ENCODE results near the gene LMOD3.

LMOD3 gene

DNA sequence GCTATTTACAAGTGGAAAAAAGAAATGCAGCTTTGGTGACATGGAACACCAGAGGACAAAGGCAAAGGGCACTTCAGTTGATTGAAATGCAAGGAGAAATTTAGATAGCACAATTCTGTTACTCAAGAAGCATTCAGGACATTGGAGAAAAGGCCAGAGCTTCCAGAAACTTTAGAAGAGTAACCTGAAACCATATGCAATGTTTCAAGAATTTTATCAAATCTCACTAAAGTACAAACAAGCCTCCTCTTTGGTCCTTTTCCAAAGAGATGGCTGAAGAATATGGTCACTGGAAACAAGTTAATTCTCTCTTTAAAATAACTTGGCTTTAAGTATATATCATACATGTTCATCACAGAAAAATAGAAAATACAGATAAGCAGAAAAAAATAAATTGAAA lies 14.6 kb upstream of the LMOD3 start:
- ChIA-PET CTCF (interaction anchor here (0.7 to 0.9 kb wide), 2 partner anchors 16 to 25 kb away, joined by 3 to 4 read pairs; no protein-coding TSS in a partner anchor), POLR2A (no interaction called here)

GRCh38 chr3:69130689-69131088 lies 8.3 kb upstream of the LMOD3 start:
- ChIA-PET CTCF (no interaction called here), POLR2A (no interaction called here)
- TF ChIP-seq SUZ12 (IDR thresholded peaks at IDR 0.05) = no peak
- no peak for TF ChIP-seq L3MBTL2 (conservative IDR thresholded peaks at IDR 0.05)
- no peak for TF ChIP-seq BHLHE40 (IDR thresholded peaks at IDR 0.05; ENCODE audit: borderline replicate concordance)
- TF ChIP-seq TARDBP (IDR thresholded peaks at IDR 0.05) = no peak
- TF ChIP-seq, protein P1, sequence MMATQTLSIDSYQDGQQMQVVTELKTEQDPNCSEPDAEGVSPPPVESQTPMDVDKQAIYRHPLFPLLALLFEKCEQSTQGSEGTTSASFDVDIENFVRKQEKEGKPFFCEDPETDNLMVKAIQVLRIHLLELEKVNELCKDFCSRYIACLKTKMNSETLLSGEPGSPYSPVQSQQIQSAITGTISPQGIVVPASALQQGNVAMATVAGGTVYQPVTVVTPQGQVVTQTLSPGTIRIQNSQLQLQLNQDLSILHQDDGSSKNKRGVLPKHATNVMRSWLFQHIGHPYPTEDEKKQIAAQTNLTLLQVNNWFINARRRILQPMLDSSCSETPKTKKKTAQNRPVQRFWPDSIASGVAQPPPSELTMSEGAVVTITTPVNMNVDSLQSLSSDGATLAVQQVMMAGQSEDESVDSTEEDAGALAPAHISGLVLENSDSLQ (IDR thresholded peaks at IDR 0.05) = no peak
- TF ChIP-seq NFRKB (IDR thresholded peaks at IDR 0.05) = no peak
- no peak for TF ChIP-seq LEF1 (IDR thresholded peaks at IDR 0.05; ENCODE audit: borderline replicate concordance)
- no peak for TF ChIP-seq ZNF384 (IDR thresholded peaks at IDR 0.05)
- TF ChIP-seq FOXK2 (IDR thresholded peaks at IDR 0.05) = no peak
- no peak for TF ChIP-seq HDGF (IDR thresholded peaks at IDR 0.05; ENCODE audit: borderline replicate concordance)
- no peak for TF ChIP-seq FOXA1 (IDR thresholded peaks at IDR 0.05)
- no peak for TF ChIP-seq ELF4 (IDR thresholded peaks at IDR 0.05)
- no peak for TF ChIP-seq FOXM1 (IDR thresholded peaks at IDR 0.05; ENCODE audit: borderline replicate concordance)
- no peak for TF ChIP-seq SP1 (IDR thresholded peaks at IDR 0.05)
- no peak for TF ChIP-seq CTBP1 (IDR thresholded peaks at IDR 0.05; ENCODE audit: borderline replicate concordance)
- DNase-seq (ENCODE audit: extremely low spot score) = no peak

More for the DNA sequence above, 14.6 kb upstream of the LMOD3 start:
- DNase-seq (ENCODE audit: extremely low spot score) = no peak
- no peak for TF ChIP-seq ZNF384 (IDR thresholded peaks at IDR 0.05)
- TF ChIP-seq, protein P1 (IDR thresholded peaks at IDR 0.05) = no peak
- TF ChIP-seq TARDBP (IDR thresholded peaks at IDR 0.05) = no peak
- TF ChIP-seq SUZ12 (IDR thresholded peaks at IDR 0.05) = no peak

GRCh38 chr3:69129531-69129930 lies 7.1 kb upstream of the LMOD3 start:
- TF ChIP-seq NFRKB (IDR thresholded peaks at IDR 0.05) = no peak
- TF ChIP-seq, protein P1 (IDR thresholded peaks at IDR 0.05) = 0 out of 2 replicates have a peak, but pooled peaks have one; percentile 11
- POLR2A ChIA-PET = no interaction called here
- CTCF ChIA-PET = interaction anchor here (1.3 kb wide), 1 partner anchor 8 kb away, joined by 6 read pairs; no protein-coding TSS in a partner anchor
- no peak for DNase-seq (ENCODE audit: extremely low spot score)

GRCh38 chr3:69128509-69128908 lies 6.1 kb upstream of the LMOD3 start:
- DNase-seq (ENCODE audit: extremely low spot score) = no peak
- no peak for TF ChIP-seq ZNF384 (IDR thresholded peaks at IDR 0.05)
- no peak for TF ChIP-seq NFRKB (IDR thresholded peaks at IDR 0.05)
- no peak for TF ChIP-seq HDGF (IDR thresholded peaks at IDR 0.05; ENCODE audit: borderline replicate concordance)
- TF ChIP-seq TARDBP (IDR thresholded peaks at IDR 0.05) = no peak
- no peak for TF ChIP-seq L3MBTL2 (conservative IDR thresholded peaks at IDR 0.05)
- TF ChIP-seq FOXK2 (IDR thresholded peaks at IDR 0.05) = no peak
- no peak for TF ChIP-seq LEF1 (IDR thresholded peaks at IDR 0.05; ENCODE audit: borderline replicate concordance)
- no peak for TF ChIP-seq CTBP1 (IDR thresholded peaks at IDR 0.05; ENCODE audit: borderline replicate concordance)
- TF ChIP-seq ARNT (IDR thresholded peaks at IDR 0.05) = no peak
- TF ChIP-seq SP1 (IDR thresholded peaks at IDR 0.05) = no peak
- no peak for TF ChIP-seq SUZ12 (IDR thresholded peaks at IDR 0.05)
- no peak for TF ChIP-seq FOXA1 (IDR thresholded peaks at IDR 0.05)
- TF ChIP-seq FOXM1 (IDR thresholded peaks at IDR 0.05; ENCODE audit: borderline replicate concordance) = no peak
- TF ChIP-seq BHLHE40 (IDR thresholded peaks at IDR 0.05; ENCODE audit: borderline replicate concordance) = no peak
- ChIA-PET POLR2A (no interaction called here), CTCF (interaction anchor here (0.6 kb wide), 1 partner anchor 13 kb away, joined by 3 read pairs; no protein-coding TSS in a partner anchor)

DNA sequence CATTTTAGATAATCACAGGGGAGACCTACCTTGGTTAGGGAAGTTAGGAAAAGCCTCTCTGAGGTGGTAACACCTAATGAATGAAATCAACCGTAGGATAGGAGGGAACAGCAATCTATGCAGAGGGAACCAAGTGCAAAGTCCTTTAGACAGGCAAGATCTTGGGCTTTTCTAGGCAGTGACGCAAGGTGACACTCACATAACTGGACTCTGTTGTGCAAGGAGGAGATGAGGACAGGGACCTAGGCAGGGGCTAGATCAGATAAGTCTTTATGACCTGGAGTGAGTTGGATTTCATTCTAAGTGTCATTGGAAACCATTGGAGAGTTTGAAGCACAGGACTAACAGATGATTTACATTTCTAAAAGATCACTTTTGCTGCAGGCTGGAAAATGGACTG lies 4.6 kb upstream of the LMOD3 start:
- CTCF ChIA-PET = interaction anchor here (0.7 to 1.2 kb wide), 2 partner anchors 29 to 282 kb away, joined by 3 to 4 read pairs; no protein-coding TSS in a partner anchor
- DNase-seq (ENCODE audit: extremely low spot score) = no peak
- POLR2A ChIA-PET = no interaction called here
- TF ChIP-seq SUZ12 (IDR thresholded peaks at IDR 0.05) = no peak
- no peak for TF ChIP-seq CTBP1 (IDR thresholded peaks at IDR 0.05; ENCODE audit: borderline replicate concordance)
- no peak for TF ChIP-seq FOXM1 (IDR thresholded peaks at IDR 0.05; ENCODE audit: borderline replicate concordance)

DNA sequence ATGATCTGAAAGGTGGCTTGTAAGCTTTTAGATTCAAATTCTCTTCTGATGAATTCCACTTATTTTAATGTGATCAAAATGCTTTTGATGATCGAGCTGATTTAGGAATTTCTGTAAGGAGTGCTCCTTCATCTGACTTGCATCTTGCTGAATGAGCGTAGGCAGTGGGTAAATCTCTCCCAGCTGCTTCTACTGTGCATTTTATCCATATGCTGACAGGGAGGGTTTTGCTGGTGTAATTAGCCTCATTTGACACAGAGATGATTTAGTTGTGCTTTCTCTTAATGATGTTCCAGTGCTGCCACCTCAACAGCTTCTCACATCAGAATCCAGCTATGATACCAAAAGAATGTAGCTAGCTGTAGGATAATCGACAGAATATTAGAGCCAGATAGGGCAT lies 3.8 kb upstream of the LMOD3 start:
- TF ChIP-seq, protein P1 (IDR thresholded peaks at IDR 0.05) = no peak
- TF ChIP-seq LEF1 (IDR thresholded peaks at IDR 0.05; ENCODE audit: borderline replicate concordance) = no peak
- no peak for TF ChIP-seq SP1 (IDR thresholded peaks at IDR 0.05)
- TF ChIP-seq ARNT (IDR thresholded peaks at IDR 0.05) = no peak
- no peak for TF ChIP-seq L3MBTL2 (conservative IDR thresholded peaks at IDR 0.05)
- no peak for TF ChIP-seq CTBP1 (IDR thresholded peaks at IDR 0.05; ENCODE audit: borderline replicate concordance)
- no peak for TF ChIP-seq TARDBP (IDR thresholded peaks at IDR 0.05)
- no peak for TF ChIP-seq SUZ12 (IDR thresholded peaks at IDR 0.05)
- TF ChIP-seq FOXK2 (IDR thresholded peaks at IDR 0.05) = no peak
- no peak for TF ChIP-seq ELF4 (IDR thresholded peaks at IDR 0.05)
- no peak for TF ChIP-seq BHLHE40 (IDR thresholded peaks at IDR 0.05; ENCODE audit: borderline replicate concordance)
- TF ChIP-seq ZNF384 (IDR thresholded peaks at IDR 0.05) = no peak
- no peak for TF ChIP-seq HDGF (IDR thresholded peaks at IDR 0.05; ENCODE audit: borderline replicate concordance)
- TF ChIP-seq NFRKB (IDR thresholded peaks at IDR 0.05) = no peak
- no peak for TF ChIP-seq FOXM1 (IDR thresholded peaks at IDR 0.05; ENCODE audit: borderline replicate concordance)
- TF ChIP-seq FOXA1 (IDR thresholded peaks at IDR 0.05) = no peak
- ChIA-PET POLR2A (no interaction called here), CTCF (interaction anchor here (0.8 to 1.3 kb wide), 3 partner anchors 30 to 284 kb away, joined by 3 to 5 read pairs (median 3); no protein-coding TSS in a partner anchor)
- DNase-seq (ENCODE audit: extremely low spot score) = no peak
